GM19455 (cell line): ENCODE data around the gene USP21.
"Not testable (repeated sequence)": the region's sequence is repeated elsewhere in the genome, so short reads cannot be mapped to it uniquely, and the experiment has no call there.

ENCODE experiments used
- ATAC-seq: cut with Tn5 transposase; IDR thresholded peaks from one replicate; pipeline ENCODE4 v1.9.1; 2021; ENCODE audit not compliant: unreplicated experiment

USP21 gene

GRCh38 chr1:161159087-161159912, at the start of gene USP21:
Gene USP21 (plus strand): TSS chr1:161159500. CDS start chr1:161160641, 1,141 bp downstream.
- ATAC-seq, result peak; percentile 78

GRCh38 chr1:161111117-161111516, 48.2 kb upstream of the USP21 start:
- no peak for ATAC-seq

GRCh38 chr1:161111527-161111926, 47.8 kb upstream of the USP21 start:
- no peak for ATAC-seq

GRCh38 chr1:161113915-161114314, 45.4 kb upstream of the USP21 start:
- ATAC-seq, result no peak

- ATAC-seq, result no peak
These were observed 44.7 kb upstream of the USP21 start for GRCh38 chr1:161114556-161114955.

- ATAC-seq, result no peak
These were observed 44.1 kb upstream of the USP21 start for GRCh38 chr1:161115132-161115711.

- not testable (repeated sequence) for ATAC-seq
These were observed 43.3 kb upstream of the USP21 start for GRCh38 chr1:161115961-161116360.

GRCh38 chr1:161117759-161118581, 41.3 kb upstream of the USP21 start, which contains the start of the genes NIT1 and PFDN2:
Gene NIT1 (plus strand): TSS chr1:161118105. CDS start chr1:161118177, 72 bp downstream.
Gene PFDN2 (minus strand): TSS chr1:161118037. CDS start chr1:161118026, 11 bp downstream.
- peak; percentile 82 for ATAC-seq

DNA sequence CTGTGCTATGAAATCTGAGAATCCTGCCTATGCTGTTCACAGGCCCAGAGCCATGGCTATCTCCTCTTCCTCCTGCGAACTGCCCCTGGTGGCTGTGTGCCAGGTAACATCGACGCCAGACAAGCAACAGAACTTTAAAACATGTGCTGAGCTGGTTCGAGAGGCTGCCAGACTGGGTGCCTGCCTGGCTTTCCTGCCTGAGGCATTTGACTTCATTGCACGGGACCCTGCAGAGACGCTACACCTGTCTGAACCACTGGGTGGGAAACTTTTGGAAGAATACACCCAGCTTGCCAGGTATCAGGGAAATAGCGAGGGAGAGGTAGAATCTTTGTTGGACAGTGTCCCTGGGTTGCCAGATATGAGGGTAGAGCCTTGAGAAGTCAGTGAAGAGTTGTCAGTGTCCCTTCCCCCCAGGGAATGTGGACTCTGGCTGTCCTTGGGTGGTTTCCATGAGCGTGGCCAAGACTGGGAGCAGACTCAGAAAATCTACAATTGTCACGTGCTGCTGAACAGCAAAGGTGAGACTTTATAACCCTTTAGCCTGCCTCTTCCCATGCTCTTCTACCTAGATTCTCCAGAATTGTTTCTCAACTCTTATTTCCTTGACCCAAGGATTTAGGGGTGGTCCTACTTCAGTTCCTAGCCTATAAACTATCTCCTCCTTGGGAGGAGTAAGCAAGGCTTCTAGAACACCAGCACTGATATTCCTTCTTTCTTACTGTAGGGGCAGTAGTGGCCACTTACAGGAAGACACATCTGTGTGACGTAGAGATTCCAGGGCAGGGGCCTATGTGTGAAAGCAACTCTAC, 40.0 kb upstream of the USP21 start:
- ATAC-seq, result no peak

- ATAC-seq, result no peak
These were observed 38.2 kb upstream of the USP21 start for GRCh38 chr1:161121042-161121650.

GRCh38 chr1:161121834-161122233, 37.5 kb upstream of the USP21 start:
- no peak for ATAC-seq

DNA sequence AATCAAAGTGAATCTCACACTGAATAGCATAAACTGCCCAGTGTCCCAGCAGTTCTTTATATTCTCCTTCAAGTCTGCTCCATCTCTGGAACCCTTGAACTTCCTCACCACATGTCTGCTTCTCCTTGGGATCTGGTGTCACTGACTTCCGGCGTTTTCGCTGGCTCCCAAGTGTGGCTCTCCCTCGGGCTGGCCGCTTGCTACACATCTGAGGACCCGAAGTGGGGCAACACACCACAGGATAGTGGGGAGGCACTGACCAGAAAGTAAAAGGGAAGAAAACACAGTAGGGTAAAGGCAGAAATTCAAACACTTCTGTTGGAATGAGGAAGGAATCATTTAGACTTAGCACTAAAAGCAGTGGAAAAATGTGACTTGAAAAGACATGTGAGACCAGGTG, 36.3 kb upstream of the USP21 start:
- no peak for ATAC-seq

- ATAC-seq, result no peak
These were observed 31.7 kb upstream of the USP21 start for GRCh38 chr1:161127649-161128048.

DNA sequence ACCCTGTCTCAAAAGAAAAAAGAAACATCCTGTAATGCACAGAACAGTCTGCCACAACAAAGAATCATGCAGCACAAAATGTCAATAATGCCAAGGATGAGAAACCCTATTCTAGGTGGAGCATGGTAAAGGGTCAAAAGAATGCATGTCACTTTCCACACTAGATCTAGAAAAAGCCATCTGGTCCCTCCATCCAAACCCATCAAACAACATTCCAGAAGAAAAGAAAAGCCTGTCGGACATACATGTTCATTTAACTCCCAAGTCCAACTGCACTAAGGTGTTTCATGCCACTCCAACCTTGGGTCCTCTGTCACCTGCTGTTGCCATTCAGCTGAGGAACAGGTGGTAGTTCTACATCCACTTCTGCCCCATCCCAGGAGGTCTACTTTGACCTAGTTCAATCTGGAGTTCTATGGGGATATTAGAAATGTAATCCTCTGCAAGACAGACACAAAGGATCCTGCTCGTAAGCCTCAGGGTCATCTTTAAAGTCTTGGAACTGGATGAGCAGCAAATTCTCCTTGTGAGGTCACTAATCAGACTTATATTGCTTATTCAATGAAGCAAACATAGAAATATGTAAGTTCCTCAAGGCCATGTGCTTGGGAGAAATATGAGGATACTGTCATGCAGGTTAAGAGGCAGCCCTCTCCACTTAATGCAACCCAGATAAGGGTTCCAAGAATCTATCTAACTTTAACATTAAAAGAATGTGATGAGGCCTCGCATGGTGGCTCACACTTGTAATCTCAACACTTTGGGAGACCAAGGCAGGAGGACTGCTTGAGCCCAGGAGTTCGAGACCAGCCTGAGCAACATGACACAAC, 30.5 kb upstream of the USP21 start:
- no peak for ATAC-seq

DNA sequence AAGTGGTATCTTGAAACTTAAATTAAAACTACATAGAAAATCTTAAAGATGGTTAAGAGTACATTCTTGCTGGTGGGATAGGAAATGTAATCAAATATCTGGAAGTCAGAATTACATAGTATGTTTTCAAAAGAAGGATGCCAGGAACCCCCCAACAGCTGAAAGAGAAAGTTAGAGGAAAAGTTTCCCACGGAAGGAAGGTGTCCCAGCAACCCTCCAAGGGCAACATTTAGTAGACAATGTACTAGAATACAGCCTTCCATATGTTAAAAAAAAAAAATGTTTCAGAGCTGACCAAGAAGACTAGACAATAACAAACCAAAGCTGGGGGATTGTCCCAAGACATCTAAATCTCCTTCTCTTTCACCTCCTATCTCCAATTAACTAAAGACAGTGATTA, 29.0 kb upstream of the USP21 start:
- no peak for ATAC-seq

DNA sequence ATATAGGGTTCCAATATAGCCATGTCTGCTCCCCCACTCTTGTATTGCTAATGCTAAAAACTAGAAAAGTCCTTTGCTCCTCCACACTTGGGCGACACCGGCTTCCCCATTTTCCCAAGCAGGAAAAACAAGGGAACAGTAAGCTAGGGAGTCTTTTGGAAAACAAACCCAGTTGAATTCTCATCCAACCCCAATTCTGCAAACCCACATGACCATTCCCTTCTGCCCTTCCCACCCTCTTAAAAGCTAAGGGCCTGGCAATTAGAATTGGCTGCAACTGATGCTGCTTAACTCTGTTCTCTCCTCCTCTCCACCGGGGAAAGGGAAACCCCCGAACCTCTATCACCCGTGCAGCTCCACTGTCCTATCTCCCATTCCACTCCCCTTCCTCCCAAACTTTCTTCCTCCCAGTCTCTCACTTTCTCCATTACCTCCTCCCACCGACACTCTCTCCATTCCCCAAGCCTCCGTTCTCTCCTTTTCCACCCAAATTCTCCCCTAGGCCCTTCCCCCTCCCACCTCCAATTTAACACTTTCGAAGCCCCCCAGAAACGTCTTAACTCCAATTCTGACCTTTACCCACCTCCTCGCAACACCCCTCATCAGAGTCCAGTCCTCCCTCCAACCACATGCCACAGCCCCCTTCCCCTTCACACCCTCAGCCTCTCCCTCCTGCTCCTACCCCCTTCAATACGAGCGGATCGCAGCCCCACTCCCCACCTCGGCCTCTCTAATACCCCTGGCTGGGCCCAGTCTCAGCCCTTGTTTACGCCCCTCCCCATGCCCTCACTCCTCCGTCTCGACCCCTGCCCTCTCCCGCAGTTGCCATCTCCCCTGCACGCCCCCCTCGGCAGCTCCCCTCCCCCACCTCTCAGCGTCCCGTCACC, 27.5 kb upstream of the USP21 start:
- ATAC-seq, result peak; percentile 3

DNA sequence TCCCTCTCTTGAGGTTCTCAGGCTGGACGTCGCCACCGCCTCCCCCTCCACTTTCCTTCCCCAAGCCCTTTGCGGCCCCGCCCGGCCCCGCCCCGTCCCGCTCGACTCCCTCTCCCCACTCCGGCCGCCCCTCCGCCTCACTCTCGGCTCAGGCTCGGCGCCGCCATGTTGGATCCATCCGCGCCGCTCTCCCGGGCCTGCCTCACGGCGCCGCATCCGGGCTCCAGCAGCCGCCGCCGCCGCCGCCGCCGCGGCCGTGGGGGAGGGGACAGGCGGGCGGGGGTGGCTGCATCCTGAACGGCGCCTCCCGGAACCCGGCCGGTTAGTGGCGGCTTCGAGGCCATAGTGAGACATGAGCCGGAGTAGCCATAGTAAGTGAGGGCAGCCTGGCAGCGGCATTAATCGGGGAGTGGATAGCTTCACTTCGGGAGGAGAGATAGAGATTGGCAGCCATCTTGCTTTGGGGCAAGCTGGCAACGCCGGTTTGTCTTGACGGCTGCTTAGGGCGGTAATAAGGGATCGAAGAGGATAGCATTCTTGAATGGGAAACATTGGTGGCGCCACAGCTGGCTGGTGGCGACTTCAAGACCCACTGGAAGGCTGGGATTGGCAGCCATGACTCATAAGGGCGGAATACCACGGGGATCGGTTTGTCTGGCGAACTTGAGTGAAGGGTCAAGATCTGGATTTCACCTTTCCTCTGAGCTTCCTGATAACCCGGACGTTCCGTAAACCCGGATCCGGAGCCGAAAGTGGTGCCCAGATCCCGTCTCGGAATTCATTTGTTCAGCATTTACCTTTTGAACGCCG, 26.7 kb upstream of the USP21 start, which contains the start of gene DEDD:
Gene DEDD (minus strand): TSS at position 258 of the 810 bp plus-strand sequence. CDS start 8,205 bp downstream, outside the sequence.
- ATAC-seq, result peak; percentile 92
